ENCODE measurements around the gene FMN2. TPM values are rescaled to one million over a fixed set of nuclear protein-coding genes. Genes with fewer than 3 reads are reported as not detected.

FMN2 gene
- total RNA-seq, 3 donors from 2014 or later: 0.96 to 30.4 (median 3.5) TPM

- Histone ChIP-seq H3K4me3 (no peak overlapping the region), H3K4me1 (ENCODE audit: low read depth) (no peaks in the 10 kb centered on the region), H3K36me3 (ENCODE audit: low read depth) (no peaks in the 10 kb centered on the region), H3K9me3 (no peaks in the 10 kb centered on the region)
- DNase-seq (no peak), ATAC-seq (peak; percentile 49)
- intact Hi-C loops (cut with DNase I, micrococcal nuclease): no loop called here
- no peak for TF ChIP-seq CTCF (IDR thresholded peaks at IDR 0.05)
Observed at GRCh38 chr1:240242601-240243144, 151.0 kb downstream of the FMN2 start.

- intact Hi-C loops (cut with DNase I, micrococcal nuclease): no loop called here
- H3K4me3 ChIP-seq: no peak overlapping the region
- no peaks in the 10 kb centered on the region for H3K36me3 ChIP-seq (ENCODE audit: low read depth)
- no peaks in the 10 kb centered on the region for H3K4me1 ChIP-seq (ENCODE audit: low read depth)
- no peaks in the 10 kb centered on the region for H3K9me3 ChIP-seq
- ATAC-seq: no peak
- no peak for DNase-seq
- no peak for TF ChIP-seq CTCF (IDR thresholded peaks at IDR 0.05)
Observed at GRCh38 chr1:240244968-240245628, 153.4 kb downstream of the FMN2 start.

- DNase-seq: no peak
- H3K4me3 ChIP-seq: no peak overlapping the region
- intact Hi-C loops (cut with DNase I, micrococcal nuclease): no loop called here
- H3K9me3 ChIP-seq: no peaks in the 10 kb centered on the region
- H3K4me1 ChIP-seq (ENCODE audit: low read depth): no peaks in the 10 kb centered on the region
- no peak for TF ChIP-seq CTCF (IDR thresholded peaks at IDR 0.05)
- H3K36me3 ChIP-seq (ENCODE audit: low read depth): no peaks in the 10 kb centered on the region
- no peak for ATAC-seq
Observed at GRCh38 chr1:240245629-240246020, 153.9 kb downstream of the FMN2 start.

GRCh38 chr1:240247899-240248298 is 156.2 kb downstream of the FMN2 start:
- no peaks in the 10 kb centered on the region for H3K36me3 ChIP-seq (ENCODE audit: low read depth)
- no peak for DNase-seq
- no peak for TF ChIP-seq CTCF (IDR thresholded peaks at IDR 0.05)

GRCh38 chr1:240254006-240254405 is 162.3 kb downstream of the FMN2 start:
- intact Hi-C loops (cut with DNase I, micrococcal nuclease): no loop called here

More at GRCh38 chr1:240247899-240248298, 156.2 kb downstream of the FMN2 start:
- Histone ChIP-seq H3K9me3 (no peaks in the 10 kb centered on the region), H3K4me1 (ENCODE audit: low read depth) (no peaks in the 10 kb centered on the region), H3K4me3 (no peak overlapping the region)
- intact Hi-C loops (cut with DNase I, micrococcal nuclease): no loop called here
- peak; percentile 46 for ATAC-seq

More at GRCh38 chr1:240254006-240254405, 162.3 kb downstream of the FMN2 start:
- Histone ChIP-seq H3K36me3 (ENCODE audit: low read depth) (no peaks in the 10 kb centered on the region), H3K4me3 (no peak overlapping the region), H3K9me3 (no peaks in the 10 kb centered on the region), H3K4me1 (ENCODE audit: low read depth) (no peaks in the 10 kb centered on the region)
- TF ChIP-seq CTCF (IDR thresholded peaks at IDR 0.05): no peak
- no peak for DNase-seq
- no peak for ATAC-seq
